Epithelial cell of esophagus (primary cell): Measurements from ENCODE around the gene SPAG16.

Source experiments
- DNase-seq: peaks from one replicate; pipeline ENCODE4 v3.0.0; 2010; ENCODE audit warnings: low read depth
- H3K4me3 ChIP-seq: 2 replicates; pipeline ENCODE4 v1.5.1; 2011; ENCODE audit warnings: mild to moderate bottlenecking, low read length, control low read depth
- CTCF ChIP-seq: IDR thresholded peaks from 2 replicates; pipeline ENCODE4 v1.5.1; 2011; ENCODE audit warnings: low read depth, mild to moderate bottlenecking, low read length, control low read depth, inconsistent platforms; ENCODE audit not compliant: insufficient read depth; ENCODE audit errors: missing control alignments

The SPAG16 gene

GRCh38 chr2:213640738-213641425, 356.6 kb downstream of the SPAG16 start:
- DNase-seq = peak; percentile 82
- no peak for TF ChIP-seq CTCF
- no peak overlapping the region for H3K4me3 ChIP-seq

GRCh38 chr2:213644926-213645325, 360.7 kb downstream of the SPAG16 start:
- no peak for DNase-seq
- TF ChIP-seq CTCF = no peak
- no peak overlapping the region for H3K4me3 ChIP-seq

GRCh38 chr2:213649176-213649575, 364.9 kb downstream of the SPAG16 start:
- H3K4me3 ChIP-seq = no peak overlapping the region
- DNase-seq = peak; percentile 52
- TF ChIP-seq CTCF = no peak

- no peak for TF ChIP-seq CTCF
- no peak for DNase-seq
- H3K4me3 ChIP-seq = no peak overlapping the region
Observed at GRCh38 chr2:213664817-213665216, 380.6 kb downstream of the SPAG16 start.

- no peak for TF ChIP-seq CTCF
- no peak overlapping the region for H3K4me3 ChIP-seq
- DNase-seq = no peak
Observed at GRCh38 chr2:213669657-213670056, 385.4 kb downstream of the SPAG16 start.

GRCh38 chr2:213678437-213679218, 394.4 kb downstream of the SPAG16 start:
- TF ChIP-seq CTCF = no peak
- no peak for DNase-seq
- no peak overlapping the region for H3K4me3 ChIP-seq

- no peak for TF ChIP-seq CTCF
Observed at GRCh38 chr2:213679894-213680293, 395.6 kb downstream of the SPAG16 start.

More at GRCh38 chr2:213679894-213680293, 395.6 kb downstream of the SPAG16 start:
- DNase-seq = no peak
- no peak overlapping the region for H3K4me3 ChIP-seq
